ENCODE results near the gene ATP6V0B. TPM values are rescaled to one million over a fixed set of nuclear protein-coding genes. Genes with fewer than 3 reads are reported as not detected.

Gene ATP6V0B
- polyA plus RNA-seq, 1 experiment, result 186 TPM

DNA sequence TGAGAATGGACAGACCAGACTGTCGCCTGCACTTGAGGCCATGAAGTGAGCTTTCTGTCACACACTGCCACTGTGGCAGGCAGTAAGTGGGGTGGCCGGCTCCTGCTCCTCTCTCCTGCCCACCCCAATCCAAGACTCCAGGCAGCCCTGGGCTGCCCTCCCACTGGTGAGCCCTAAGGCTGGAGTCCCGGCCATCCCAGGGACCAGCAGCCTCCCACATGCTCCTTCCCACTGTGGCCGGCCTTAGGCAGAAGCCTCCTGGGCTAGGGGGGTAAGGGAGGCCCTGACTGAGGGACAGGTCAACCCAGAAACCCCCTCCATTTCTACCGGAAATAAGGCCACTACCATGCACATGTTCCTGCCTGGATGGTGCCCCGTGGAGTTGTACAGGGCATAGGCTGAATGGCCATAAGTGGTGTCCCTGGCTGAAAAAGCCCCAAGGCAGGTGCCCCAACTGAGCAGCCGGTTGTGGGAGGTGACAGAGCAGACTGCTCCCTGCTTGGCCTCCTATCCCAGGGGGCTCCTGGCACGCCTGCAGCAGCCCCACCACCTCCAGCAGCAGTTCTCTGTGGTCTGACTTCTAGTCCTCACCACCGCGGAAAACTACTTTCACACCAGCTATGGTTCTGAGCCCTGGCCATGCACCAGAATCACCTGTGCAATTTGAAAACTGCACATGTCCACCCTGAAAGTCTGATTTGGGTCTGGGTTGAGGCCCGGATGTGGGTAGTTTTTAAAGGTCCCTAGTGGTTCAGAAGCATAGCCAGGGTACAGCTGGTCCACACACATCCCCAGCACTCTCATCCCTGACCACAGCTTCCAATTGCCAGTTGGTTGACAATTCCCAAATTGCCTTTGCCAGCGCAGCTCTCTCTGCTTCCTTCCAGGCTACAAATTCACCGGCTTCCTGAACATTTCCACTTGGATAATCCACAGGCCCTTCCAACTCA lies 42.8 kb upstream of the ATP6V0B start:
- DNase-seq (ENCODE audit: low read depth), result no peak
- ChIA-PET POLR2A (no interaction called here), CTCF (interaction anchor here (3.4 to 8.7 kb wide), 3 partner anchors 7 to 165 kb away, joined by 29 to 365 read pairs (median 33); no protein-coding TSS in a partner anchor)
- no peak overlapping the region for H3K4me3 ChIP-seq (ENCODE audit: low read depth, low read length)
- TF ChIP-seq, protein P1, sequence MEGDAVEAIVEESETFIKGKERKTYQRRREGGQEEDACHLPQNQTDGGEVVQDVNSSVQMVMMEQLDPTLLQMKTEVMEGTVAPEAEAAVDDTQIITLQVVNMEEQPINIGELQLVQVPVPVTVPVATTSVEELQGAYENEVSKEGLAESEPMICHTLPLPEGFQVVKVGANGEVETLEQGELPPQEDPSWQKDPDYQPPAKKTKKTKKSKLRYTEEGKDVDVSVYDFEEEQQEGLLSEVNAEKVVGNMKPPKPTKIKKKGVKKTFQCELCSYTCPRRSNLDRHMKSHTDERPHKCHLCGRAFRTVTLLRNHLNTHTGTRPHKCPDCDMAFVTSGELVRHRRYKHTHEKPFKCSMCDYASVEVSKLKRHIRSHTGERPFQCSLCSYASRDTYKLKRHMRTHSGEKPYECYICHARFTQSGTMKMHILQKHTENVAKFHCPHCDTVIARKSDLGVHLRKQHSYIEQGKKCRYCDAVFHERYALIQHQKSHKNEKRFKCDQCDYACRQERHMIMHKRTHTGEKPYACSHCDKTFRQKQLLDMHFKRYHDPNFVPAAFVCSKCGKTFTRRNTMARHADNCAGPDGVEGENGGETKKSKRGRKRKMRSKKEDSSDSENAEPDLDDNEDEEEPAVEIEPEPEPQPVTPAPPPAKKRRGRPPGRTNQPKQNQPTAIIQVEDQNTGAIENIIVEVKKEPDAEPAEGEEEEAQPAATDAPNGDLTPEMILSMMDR (IDR thresholded peaks at IDR 0.05; ENCODE audit: insufficient read depth, low read depth, low read length), result no peak
- H3K36me3 ChIP-seq (ENCODE audit: control insufficient read depth, insufficient read depth, low read length), result peaks cover 2% of the 10 kb centered on the region
- H3K27me3 ChIP-seq (ENCODE audit: control insufficient read depth, insufficient read depth, low read length), result no peaks in the 10 kb centered on the region

DNA sequence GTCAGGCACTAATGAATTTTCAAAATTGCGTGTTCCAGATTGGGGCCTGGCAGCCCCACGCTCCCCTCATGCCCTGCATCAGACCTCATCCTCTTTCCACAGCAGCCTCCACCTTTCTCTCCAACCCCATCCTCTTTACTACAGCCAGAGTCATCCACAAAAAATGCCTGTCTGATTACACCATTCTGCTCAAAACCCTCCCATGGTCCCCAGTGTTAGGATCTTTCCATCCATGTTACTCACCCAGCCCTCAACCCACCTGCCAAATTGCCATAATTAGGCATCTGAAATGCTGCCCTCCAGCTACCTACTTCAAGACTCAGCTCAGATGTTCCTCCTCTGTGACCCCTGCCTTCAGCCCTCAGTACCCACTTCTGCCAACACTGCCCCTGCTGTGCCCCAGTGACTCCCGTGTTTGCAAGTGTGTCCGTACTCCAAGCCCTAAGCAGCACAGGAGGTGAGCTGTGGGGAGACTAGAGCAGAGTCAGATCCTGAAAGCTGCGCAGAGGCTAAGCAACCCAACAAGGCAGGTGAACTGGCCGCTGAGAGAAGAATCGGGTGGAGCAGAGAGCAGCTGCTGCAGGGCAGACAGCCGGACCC lies 41.9 kb upstream of the ATP6V0B start:
- H3K4me3 ChIP-seq (ENCODE audit: low read depth, low read length), result peak overlapping the region; percentile 39
- peaks cover 2% of the 10 kb centered on the region for H3K36me3 ChIP-seq (ENCODE audit: control insufficient read depth, insufficient read depth, low read length)
- DNase-seq (ENCODE audit: low read depth), result no peak
- ChIA-PET POLR2A (no interaction called here), CTCF (interaction anchor here (0.6 to 8.7 kb wide), 10 partner anchors 8 to 179 kb away, joined by 3 to 365 read pairs (median 26); no protein-coding TSS in a partner anchor)
- H3K27me3 ChIP-seq (ENCODE audit: control insufficient read depth, insufficient read depth, low read length), result no peaks in the 10 kb centered on the region
- TF ChIP-seq, protein P1 (IDR thresholded peaks at IDR 0.05; ENCODE audit: insufficient read depth, low read depth, low read length), result no peak

DNA sequence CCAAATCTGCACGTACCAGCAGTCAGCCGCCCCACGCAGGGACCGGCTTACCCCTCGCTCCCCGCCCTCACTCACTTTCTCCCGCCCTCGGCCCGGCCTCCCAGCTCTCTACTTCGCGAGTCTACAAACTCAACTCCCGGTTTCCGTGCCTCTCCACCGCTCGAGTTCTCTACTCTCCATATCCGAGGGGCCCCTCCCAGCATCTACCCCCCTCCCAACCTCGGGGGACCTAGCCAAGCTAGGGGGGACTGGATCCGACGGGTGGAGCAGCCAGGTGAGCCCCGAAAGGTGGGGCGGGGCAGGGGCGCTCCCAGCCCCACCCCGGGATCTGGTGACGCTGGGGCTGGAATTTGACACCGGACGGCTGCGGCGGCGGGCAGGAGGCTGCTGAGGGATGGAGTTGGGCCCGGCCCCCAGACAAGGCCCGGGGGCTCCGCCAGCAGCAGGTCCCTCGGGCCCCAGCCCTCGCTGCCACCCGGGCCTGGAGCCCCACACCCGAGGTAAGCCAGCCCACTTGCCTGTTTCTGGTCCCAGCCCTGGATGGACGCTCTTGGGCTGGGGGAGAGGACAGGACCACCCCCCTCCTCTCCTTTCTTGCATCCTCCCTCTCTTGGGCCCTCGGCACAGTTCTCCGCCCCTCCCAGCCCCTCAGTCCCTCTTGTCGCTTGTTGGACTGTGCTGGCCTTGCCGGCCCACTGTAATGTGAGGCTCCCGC lies 41.2 kb upstream of the ATP6V0B start, which contains the start of gene ARTN:
Gene ARTN, plus strand, starts transcription at position 416 of the 715 bp plus-strand sequence. CDS start 1,856 bp downstream, outside the sequence.
- ChIA-PET CTCF (interaction anchor here (0.6 to 8.7 kb wide), 36 partner anchors 9 to 396 kb away, joined by 3 to 365 read pairs (median 8); partner anchors contain the start of gene IPO13), POLR2A (no interaction called here)
- Histone ChIP-seq H3K36me3 (ENCODE audit: control insufficient read depth, insufficient read depth, low read length) (peaks cover 2% of the 10 kb centered on the region), H3K4me3 (ENCODE audit: low read depth, low read length) (peak within 1 kb of the TSS; percentile 39), H3K27me3 (ENCODE audit: control insufficient read depth, insufficient read depth, low read length) (no peaks in the 10 kb centered on the region)
- DNase-seq (ENCODE audit: low read depth), result no peak
- TF ChIP-seq, protein P1 (IDR thresholded peaks at IDR 0.05; ENCODE audit: insufficient read depth, low read depth, low read length), result no peak

DNA sequence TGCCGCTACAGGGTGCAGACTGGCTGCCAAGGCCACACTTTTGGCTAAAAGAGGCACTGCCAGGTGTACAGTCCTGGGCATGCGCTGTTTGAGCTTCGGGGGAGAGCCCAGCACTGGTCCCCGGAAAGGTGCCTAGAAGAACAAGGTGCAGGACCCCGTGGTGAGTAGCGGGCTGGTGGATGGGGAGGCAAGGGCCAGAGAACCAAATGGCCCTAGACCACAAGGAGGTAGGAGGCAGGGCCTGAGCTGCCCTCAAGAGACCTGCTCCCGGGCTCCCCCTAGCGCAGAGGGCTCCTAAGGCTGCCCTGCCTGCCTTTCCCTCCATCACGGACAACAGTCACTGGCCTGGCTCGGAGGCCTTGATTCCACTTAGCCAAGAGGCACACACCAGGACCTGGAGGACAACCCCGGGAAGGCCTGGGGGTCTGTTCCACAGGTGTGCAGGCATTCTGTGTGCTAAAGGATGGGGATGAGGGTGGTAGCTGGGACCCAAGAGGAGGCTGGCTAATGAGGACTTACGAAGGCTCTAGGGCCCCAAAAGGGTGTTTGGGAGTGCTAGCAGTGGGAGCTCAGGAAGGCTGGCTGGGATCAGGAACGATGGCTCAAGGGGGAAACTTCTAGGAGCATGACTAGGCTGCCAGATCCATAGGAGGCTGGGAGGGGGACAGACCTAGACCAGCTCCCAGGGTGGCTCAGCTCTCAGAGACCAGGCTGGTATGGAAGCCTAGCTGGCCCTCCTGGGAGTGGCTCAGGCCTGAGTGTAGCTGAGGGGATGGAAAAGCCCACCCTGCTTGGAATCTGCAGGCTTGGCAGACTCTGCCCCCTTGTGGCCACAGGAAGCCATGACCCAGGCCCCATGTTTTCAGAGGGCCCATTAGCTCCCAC lies 40.4 kb upstream of the ATP6V0B start:
- no peaks in the 10 kb centered on the region for H3K27me3 ChIP-seq (ENCODE audit: control insufficient read depth, insufficient read depth, low read length)
- H3K4me3 ChIP-seq (ENCODE audit: low read depth, low read length), result no peak overlapping the region
- no peak for DNase-seq (ENCODE audit: low read depth)
- TF ChIP-seq, protein P1 (IDR thresholded peaks at IDR 0.05; ENCODE audit: insufficient read depth, low read depth, low read length), result peak; percentile 96
- ChIA-PET CTCF (interaction anchor here (0.6 to 8.7 kb wide), 81 partner anchors 9 to 708 kb away, joined by 3 to 365 read pairs (median 6); partner anchors contain the start of genes ATP6V0B, DPH2, IPO13 and KDM4A), POLR2A (interaction anchor here (0.5 kb wide), 1 partner anchor 124 kb away, joined by 8 read pairs; no protein-coding TSS in a partner anchor)
- H3K36me3 ChIP-seq (ENCODE audit: control insufficient read depth, insufficient read depth, low read length), result peaks cover 2% of the 10 kb centered on the region
